ENCODE data around the gene DENND2D.

DNA sequence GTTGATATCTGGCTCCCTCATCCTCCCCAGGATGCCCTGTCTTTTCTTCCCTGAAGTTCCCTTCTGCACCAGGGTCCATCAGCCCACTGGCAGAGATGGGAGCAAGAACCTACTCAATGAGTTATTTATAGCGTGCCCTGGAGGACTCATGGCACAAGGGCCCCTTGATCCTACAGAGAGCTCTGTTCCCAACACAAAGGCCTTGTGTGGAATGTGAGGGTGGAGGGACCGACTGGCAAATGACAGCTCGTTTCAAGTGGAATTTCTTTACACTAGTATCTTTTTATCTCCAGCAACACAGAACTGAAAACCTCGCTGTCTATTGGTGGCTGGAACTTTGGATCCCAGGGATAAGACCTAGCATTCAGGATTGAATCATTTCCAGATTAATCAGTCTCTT, 49.5 kb upstream of the DENND2D start:
- TF ChIP-seq, protein P1, sequence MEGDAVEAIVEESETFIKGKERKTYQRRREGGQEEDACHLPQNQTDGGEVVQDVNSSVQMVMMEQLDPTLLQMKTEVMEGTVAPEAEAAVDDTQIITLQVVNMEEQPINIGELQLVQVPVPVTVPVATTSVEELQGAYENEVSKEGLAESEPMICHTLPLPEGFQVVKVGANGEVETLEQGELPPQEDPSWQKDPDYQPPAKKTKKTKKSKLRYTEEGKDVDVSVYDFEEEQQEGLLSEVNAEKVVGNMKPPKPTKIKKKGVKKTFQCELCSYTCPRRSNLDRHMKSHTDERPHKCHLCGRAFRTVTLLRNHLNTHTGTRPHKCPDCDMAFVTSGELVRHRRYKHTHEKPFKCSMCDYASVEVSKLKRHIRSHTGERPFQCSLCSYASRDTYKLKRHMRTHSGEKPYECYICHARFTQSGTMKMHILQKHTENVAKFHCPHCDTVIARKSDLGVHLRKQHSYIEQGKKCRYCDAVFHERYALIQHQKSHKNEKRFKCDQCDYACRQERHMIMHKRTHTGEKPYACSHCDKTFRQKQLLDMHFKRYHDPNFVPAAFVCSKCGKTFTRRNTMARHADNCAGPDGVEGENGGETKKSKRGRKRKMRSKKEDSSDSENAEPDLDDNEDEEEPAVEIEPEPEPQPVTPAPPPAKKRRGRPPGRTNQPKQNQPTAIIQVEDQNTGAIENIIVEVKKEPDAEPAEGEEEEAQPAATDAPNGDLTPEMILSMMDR (IDR thresholded peaks at IDR 0.05; ENCODE audit: low read depth, low read length, poor library complexity, severe bottlenecking) = no peak
- no peak for TF ChIP-seq EZH2phosphoT487 (IDR thresholded peaks at IDR 0.05; ENCODE audit: borderline replicate concordance, low read length)
